K562 (cell line): ENCODE data around the gene EGFL7. TPM values are rescaled to one million over a fixed set of nuclear protein-coding genes. Genes with fewer than 3 reads are reported as not detected.

ENCODE experiments used
- ATAC-seq: fragments of 200-7000 bp; cut with Tn5 transposase; 3 replicates; pipeline ENCODE4 v1.9.1; 2020; ENCODE audit warnings: moderate library complexity
- BruUV-seq: library from RNA; stranded (reverse); fragments of 400-500 nt; replicated peaks from 2 replicates; lab custom pipeline; 2021; lab: Mats Ljungman, UMichigan
- CTCF ChIA-PET: fragments of 300-600 bp; formaldehyde crosslinking; extraction: SDS; loops from one replicate; lab custom pipeline; 2021; ENCODE audit warnings: low intra/inter-chr PET ratio; lab: Yijun Ruan, JAX
- POLR2A ChIA-PET: fragments of 300-600, 350-650 bp; sonication (Branson Sonifier 250); formaldehyde crosslinking; extraction: SDS; loops from one replicate; lab custom pipeline; 2021; ENCODE audit warnings: antibody characterized with exemption, inconsistent platforms; lab: Yijun Ruan, JAX
- DNase-seq, 4 experiments: peaks; one replicate each; pipeline versions ENCODE4 v3.0.0 to v3.0.0-alpha.2; 2011 to 2018; ENCODE audit warnings: low spot score in 3 of 4, mixed read lengths in 3 of 4; ENCODE audit errors: extremely low read depth in 1 of 4
- FAIRE-seq: peaks from 2 replicates; lab custom pipeline; 2011; peaks lifted over from hg19 to GRCh38; lab: Jason Lieb, UNC
- H2AFZ ChIP-seq: 2 replicates; pipeline ENCODE4 v1.6.0; 2011; ENCODE audit warnings: low read depth, low read length, control low read depth, inconsistent platforms
- H3K27ac ChIP-seq: fragments of 200-600 bp; 3 replicates; pipeline ENCODE4 v1.8.0; 2011; ENCODE audit warnings: low read depth, mild to moderate bottlenecking, control low read depth, inconsistent platforms, low read length, moderate library complexity, mixed read lengths; ENCODE audit errors: extremely low read depth
- H3K27me3 ChIP-seq, 2 experiments: fragments of 300-600 bp in 1 of 2; 2 replicates in 1 of 2; 3 replicates in 1 of 2; pipeline versions ENCODE4 v1.6.0 to v1.8.0; 2011; ENCODE audit warnings: inconsistent platforms in 2 of 2, low read length in 2 of 2, mild to moderate bottlenecking in 1 of 2, mixed read lengths in 1 of 2, moderate library complexity in 1 of 2; ENCODE audit not compliant: control insufficient read depth in 2 of 2, insufficient read depth in 2 of 2
- H3K36me3 ChIP-seq: fragments of 300-600 bp; 3 replicates; pipeline ENCODE4 v1.8.0; 2011; ENCODE audit warnings: mild to moderate bottlenecking, low read length, inconsistent platforms; ENCODE audit not compliant: control insufficient read depth, insufficient read depth
- H3K4me1 ChIP-seq, 2 experiments: fragments of 200-600 bp in 1 of 2; replicated peaks in 1 of 2; 2 replicates in 1 of 2; 3 replicates in 1 of 2; pipeline versions ENCODE4 v1.5.1 to v1.8.0; 2011; ENCODE audit warnings: inconsistent platforms in 2 of 2, low read length in 2 of 2, mild to moderate bottlenecking in 1 of 2, mixed read lengths in 1 of 2, moderate library complexity in 1 of 2; ENCODE audit not compliant: control insufficient read depth in 2 of 2, insufficient read depth in 2 of 2
- H3K4me2 ChIP-seq: 2 replicates; pipeline ENCODE4 v1.6.1; 2011; ENCODE audit warnings: low read length, control low read depth, inconsistent platforms, mixed read lengths; ENCODE audit not compliant: insufficient read depth
- H3K4me3 ChIP-seq: fragments of 200-600 bp; sonication (generic), shearing (Covaris generic); 2 replicates; pipeline ENCODE4 v1.5.1; 2016; ENCODE audit warnings: control low read depth, inconsistent platforms
- H3K79me2 ChIP-seq: fragments of 200-600 bp; 3 replicates; pipeline ENCODE4 v1.8.0; 2011; ENCODE audit warnings: low read length, inconsistent platforms; ENCODE audit not compliant: control insufficient read depth, insufficient read depth
- H3K9ac ChIP-seq, 2 experiments: 2 replicates each; pipeline versions ENCODE4 v1.6.0 to v1.6.1; 2011; ENCODE audit warnings: low read depth in 2 of 2, low read length in 2 of 2, control low read depth in 1 of 2, inconsistent platforms in 1 of 2, mild to moderate bottlenecking in 1 of 2, mixed read lengths in 1 of 2; ENCODE audit not compliant: insufficient read depth in 1 of 2
- H3K9me1 ChIP-seq: one replicate; pipeline ENCODE4 v1.6.0; 2011; ENCODE audit warnings: inconsistent platforms, mild to moderate bottlenecking, low read length, moderate library complexity; ENCODE audit not compliant: control insufficient read depth, insufficient read depth
- H3K9me3 ChIP-seq: replicated peaks from 2 replicates; pipeline ENCODE4 v1.5.1; 2011; ENCODE audit warnings: low read depth, low read length, inconsistent platforms; ENCODE audit not compliant: control insufficient read depth, insufficient read depth
- H4K20me1 ChIP-seq: replicated peaks from 2 replicates; pipeline ENCODE4 v1.6.1; 2011; ENCODE audit warnings: low read length, inconsistent platforms, mixed read lengths; ENCODE audit not compliant: control insufficient read depth, insufficient read depth
- E2F3 ChIP-seq: fragments of 250-450 bp; sonication (Bioruptor Pico); IDR thresholded peaks from 2 replicates; pipeline ENCODE4 v1.4.0; 2020; ENCODE audit warnings: mild to moderate bottlenecking
- ESRRA ChIP-seq: fragments of 450-650 bp; IDR thresholded peaks from 2 replicates; pipeline ENCODE4 v1.6.1; 2014; ENCODE audit warnings: low read depth, mild to moderate bottlenecking, moderate library complexity, borderline replicate concordance
- MAZ ChIP-seq, 2 experiments: fragments of 450-650 bp in 1 of 2; sonication (generic) in 1 of 2; formaldehyde crosslinking; IDR thresholded peaks in 1 of 2; conservative IDR thresholded peaks in 1 of 2; 2 replicates each; pipeline versions ENCODE4 v1.4.0 to v1.5.0; 2020; ENCODE audit warnings: mild to moderate bottlenecking in 1 of 2, missing genetic modification reagents in 1 of 2
- MTA3 ChIP-seq: fragments of 450-650 bp; formaldehyde crosslinking; IDR thresholded peaks from 2 replicates; pipeline ENCODE4 v1.6.1; 2017; ENCODE audit warnings: mild to moderate bottlenecking, borderline replicate concordance
- STAT5A ChIP-seq: IDR thresholded peaks from 2 replicates; pipeline ENCODE4 v1.6.1; 2012; ENCODE audit warnings: low read length, inconsistent platforms, borderline replicate concordance
- ZBTB8A ChIP-seq: fragments of 450-650 bp; IDR thresholded peaks from 2 replicates; pipeline ENCODE4 v1.6.1; 2018; ENCODE audit warnings: mild to moderate bottlenecking, moderate library complexity; ENCODE audit not compliant: partially characterized antibody
- ZNF707 ChIP-seq: fragments of 250-450 bp; sonication (Bioruptor Pico); conservative IDR thresholded peaks from 2 replicates; pipeline ENCODE4 v1.8.0; 2022; ENCODE audit warnings: inconsistent platforms, mild to moderate bottlenecking, moderate library complexity
- WGBS: fragments of 100-300 bp; shearing (Covaris generic); methylation state at CpG from one replicate; pipeline ENCODE4 v1.1.6; 2016; ENCODE audit warnings: low coverage, mixed read lengths; ENCODE audit not compliant: insufficient coverage; ENCODE audit errors: missing lambda C conversion rate; 5-methylcytosine and 5-hydroxymethylcytosine counted together
- in situ Hi-C: fragments of 300-500 bp; cut with MboI; formaldehyde crosslinking; loops from 4 replicates; pipeline ENCODE4 v1.15.0; 2018; ENCODE audit warnings: inconsistent platforms, mixed read lengths
- intact Hi-C: fragments of 100-400 bp; cut with micrococcal nuclease; formaldehyde crosslinking; loops from 2 replicates; pipeline ENCODE4 v1.14.2; 2022
- polyA plus RNA-seq, 8 experiments: library from polyadenylated mRNA; depleted of rRNA in 4 of 8; stranded (reverse) in 5 of 8; unstranded in 3 of 8; fragments of >200 nt; fragmentation: Nextera tagmentation in 2 of 8; fragmentation: Illumina TruSeq in 1 of 8; extraction: Ambion mirVana in 2 of 8; extraction: Trizol in 1 of 8; gene quantifications; 2 replicates each; pipeline versions ENCODE4 v1.2.1 to v1.2.3, GENCODE V29; 2011 to 2014; ENCODE audit warnings: inconsistent platforms in 1 of 8, missing spikeins in 1 of 8
- total RNA-seq, 7 experiments: library from RNA; depleted of rRNA in 6 of 7; stranded (reverse); fragments of >200 nt in 6 of 7; fragmentation: Illumina TruSeq in 2 of 7; extraction: Trizol in 2 of 7; gene quantifications; 2 replicates each; pipeline versions ENCODE4 v1.2.1 to v1.2.3, GENCODE V29; 2011 to 2021; ENCODE audit warnings: low replicate concordance in 1 of 7
- TF ChIP-seq, protein P1 (sequence below), 2 experiments: fragments of 450-650 bp; formaldehyde crosslinking in 1 of 2; IDR thresholded peaks; 2 replicates each; pipeline versions ENCODE4 v1.4.0 to v1.6.1; 2014 to 2020; ENCODE audit warnings: mild to moderate bottlenecking in 2 of 2, borderline replicate concordance in 1 of 2, low read depth in 1 of 2
- TF ChIP-seq, protein P2 (sequence below): fragments of 450-650 bp; IDR thresholded peaks from 2 replicates; pipeline ENCODE4 v1.6.1; 2014; ENCODE audit warnings: low read depth, mild to moderate bottlenecking, moderate library complexity, borderline replicate concordance

The EGFL7 gene
- total and polyA plus RNA-seq, 9 of the 15 experiments (the other 6 are each of a cell fraction or from before 2014, with no cell fraction given), result 1.5 to 286 (median 55.5) TPM

DNA sequence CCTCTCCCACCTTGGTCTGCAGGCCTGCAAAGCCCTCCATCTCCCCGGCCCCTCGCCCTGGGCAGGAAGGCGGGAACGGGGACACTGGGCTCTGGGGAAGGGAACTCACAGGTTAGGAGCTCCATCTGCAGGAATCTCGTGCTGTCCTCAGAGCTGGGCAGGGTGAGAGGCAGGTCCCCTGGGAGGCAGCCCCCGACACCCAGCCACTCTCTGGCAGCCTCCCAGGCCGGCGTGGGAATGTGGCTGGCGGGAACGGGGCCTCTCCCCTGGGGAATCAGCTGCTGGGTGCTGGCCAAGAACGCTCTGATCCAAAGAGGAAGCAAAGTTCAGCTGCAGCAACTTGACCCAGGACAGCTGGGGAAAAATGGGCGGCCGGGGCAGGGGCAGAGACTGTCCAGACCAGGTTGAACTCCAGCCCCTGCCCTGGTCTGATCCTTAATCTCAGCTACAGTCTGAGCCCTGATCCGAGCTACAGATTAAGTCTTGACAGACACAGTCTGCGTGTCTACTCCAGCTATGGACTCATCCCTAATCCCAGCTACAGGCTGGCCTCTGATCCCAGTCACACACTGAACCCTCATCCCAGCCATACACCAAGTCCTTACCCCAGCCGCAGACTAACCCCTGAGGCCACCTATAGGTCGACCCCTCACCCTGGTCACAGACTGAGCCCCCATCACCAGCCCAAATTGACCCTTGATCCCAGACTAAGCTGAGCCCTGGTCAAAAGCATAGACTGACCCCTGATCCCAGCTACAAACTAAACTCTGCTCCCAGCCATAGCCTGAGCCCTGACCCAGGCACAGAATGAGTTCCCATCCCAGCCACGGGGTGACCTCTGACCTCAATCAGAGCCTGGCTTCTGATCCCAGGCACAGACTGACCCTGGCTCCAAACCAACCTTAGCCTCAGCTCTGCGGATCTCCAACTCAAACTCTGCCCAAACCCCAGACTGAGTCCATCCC, 37.3 kb upstream of the EGFL7 start:
- FAIRE-seq (peak; percentile 46), ATAC-seq (peak; percentile 72), DNase-seq (peak in 3 of 4 experiments; percentile 47 to 67 (median 51))
- no peaks in the 10 kb centered on the region for H3K9me1 ChIP-seq
- CTCF ChIA-PET, result interaction anchor here (1.7 to 2.5 kb wide), 3 partner anchors 137 to 140 kb away, joined by 11 to 23 read pairs (median 12); no protein-coding TSS in a partner anchor
- H3K4me2 ChIP-seq, result no peak overlapping the region
- H4K20me1 ChIP-seq, result peaks cover 12% of the 10 kb centered on the region; the same call in 1 of the 2 replicates
- peaks cover 0 to 92% of the 10 kb centered on the region in 2 experiments; a peak in 4 of 5 replicates for H3K4me1 ChIP-seq
- H3K4me3 ChIP-seq, result no peak overlapping the region
- no peak overlapping the region for H3K27ac ChIP-seq
- no peaks in the 10 kb centered on the region for H3K9me3 ChIP-seq
- no peak overlapping the region for H2AFZ ChIP-seq
- BruUV-seq, result no TSS peak
- no peaks in the 10 kb centered on the region for H3K36me3 ChIP-seq
- peaks cover 0 to 12% of the 10 kb centered on the region in 2 experiments; a peak in 1 of 5 replicates for H3K27me3 ChIP-seq
- no peaks in the 10 kb centered on the region for H3K79me2 ChIP-seq
- H3K9ac ChIP-seq, result 0 out of 4 replicates have a peak overlapping the region, but pooled peaks of 1 of the 2 experiments have one; percentile 14
- in situ Hi-C loops (loop anchor here (5.0 to 25.0 kb wide), 2 partner anchors 133 to 288 kb away; partner anchors contain the start of gene GPSM1), intact Hi-C loops (loop anchor here (10.0 kb wide), 1 partner anchor 81 kb away; the partner anchor contains the start of gene NOTCH1)
- 6% methylated on average over 19 of the region's 19 CpGs for WGBS
- POLR2A ChIA-PET, result interaction anchor here (0.6 to 1.8 kb wide), 6 partner anchors 9 to 406 kb away, joined by 3 to 5 read pairs (median 4); no protein-coding TSS in a partner anchor
- TF ChIP-seq ZBTB8A (no peak), ZNF707 (CRISPR knock-in tag) (no peak), E2F3 (CRISPR knock-in tag) (peak; percentile 68; the same call in 1 of the 2 replicates), MTA3 (no peak), MAZ (CRISPR knock-in tag; conservative IDR thresholded peaks at IDR 0.05 in 1 of 2, IDR thresholded peaks at IDR 0.05 in 1 of 2) (peak in 1 of 2 experiments; percentile 14; a peak in 1 of 4 replicates), ESRRA (no peak), STAT5A (no peak)
- TF ChIP-seq, protein P1, sequence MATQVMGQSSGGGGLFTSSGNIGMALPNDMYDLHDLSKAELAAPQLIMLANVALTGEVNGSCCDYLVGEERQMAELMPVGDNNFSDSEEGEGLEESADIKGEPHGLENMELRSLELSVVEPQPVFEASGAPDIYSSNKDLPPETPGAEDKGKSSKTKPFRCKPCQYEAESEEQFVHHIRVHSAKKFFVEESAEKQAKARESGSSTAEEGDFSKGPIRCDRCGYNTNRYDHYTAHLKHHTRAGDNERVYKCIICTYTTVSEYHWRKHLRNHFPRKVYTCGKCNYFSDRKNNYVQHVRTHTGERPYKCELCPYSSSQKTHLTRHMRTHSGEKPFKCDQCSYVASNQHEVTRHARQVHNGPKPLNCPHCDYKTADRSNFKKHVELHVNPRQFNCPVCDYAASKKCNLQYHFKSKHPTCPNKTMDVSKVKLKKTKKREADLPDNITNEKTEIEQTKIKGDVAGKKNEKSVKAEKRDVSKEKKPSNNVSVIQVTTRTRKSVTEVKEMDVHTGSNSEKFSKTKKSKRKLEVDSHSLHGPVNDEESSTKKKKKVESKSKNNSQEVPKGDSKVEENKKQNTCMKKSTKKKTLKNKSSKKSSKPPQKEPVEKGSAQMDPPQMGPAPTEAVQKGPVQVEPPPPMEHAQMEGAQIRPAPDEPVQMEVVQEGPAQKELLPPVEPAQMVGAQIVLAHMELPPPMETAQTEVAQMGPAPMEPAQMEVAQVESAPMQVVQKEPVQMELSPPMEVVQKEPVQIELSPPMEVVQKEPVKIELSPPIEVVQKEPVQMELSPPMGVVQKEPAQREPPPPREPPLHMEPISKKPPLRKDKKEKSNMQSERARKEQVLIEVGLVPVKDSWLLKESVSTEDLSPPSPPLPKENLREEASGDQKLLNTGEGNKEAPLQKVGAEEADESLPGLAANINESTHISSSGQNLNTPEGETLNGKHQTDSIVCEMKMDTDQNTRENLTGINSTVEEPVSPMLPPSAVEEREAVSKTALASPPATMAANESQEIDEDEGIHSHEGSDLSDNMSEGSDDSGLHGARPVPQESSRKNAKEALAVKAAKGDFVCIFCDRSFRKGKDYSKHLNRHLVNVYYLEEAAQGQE (IDR thresholded peaks at IDR 0.05; ENCODE audit: borderline replicate concordance), result peak; percentile 84
- TF ChIP-seq, protein P1 (CRISPR knock-in tag; IDR thresholded peaks at IDR 0.05; ENCODE audit: low read depth), result no peak
- TF ChIP-seq, protein P2, sequence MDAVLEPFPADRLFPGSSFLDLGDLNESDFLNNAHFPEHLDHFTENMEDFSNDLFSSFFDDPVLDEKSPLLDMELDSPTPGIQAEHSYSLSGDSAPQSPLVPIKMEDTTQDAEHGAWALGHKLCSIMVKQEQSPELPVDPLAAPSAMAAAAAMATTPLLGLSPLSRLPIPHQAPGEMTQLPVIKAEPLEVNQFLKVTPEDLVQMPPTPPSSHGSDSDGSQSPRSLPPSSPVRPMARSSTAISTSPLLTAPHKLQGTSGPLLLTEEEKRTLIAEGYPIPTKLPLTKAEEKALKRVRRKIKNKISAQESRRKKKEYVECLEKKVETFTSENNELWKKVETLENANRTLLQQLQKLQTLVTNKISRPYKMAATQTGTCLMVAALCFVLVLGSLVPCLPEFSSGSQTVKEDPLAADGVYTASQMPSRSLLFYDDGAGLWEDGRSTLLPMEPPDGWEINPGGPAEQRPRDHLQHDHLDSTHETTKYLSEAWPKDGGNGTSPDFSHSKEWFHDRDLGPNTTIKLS, result no peak
